Smooth muscle cell (in vitro differentiated cells): ENCODE results near the gene KHDRBS2. TPM values are rescaled to one million over a fixed set of nuclear protein-coding genes. Genes with fewer than 3 reads are reported as not detected.

Experiments used
- DNase-seq: peaks from one replicate; lab custom pipeline; 2025; ENCODE audit not compliant: unreplicated experiment; lab: John Stamatoyannopoulos, UW
- H2AFZ ChIP-seq: fragments of 200-600 bp; sonication (generic); 2 replicates; pipeline ENCODE4 v1.6.0; 2016; ENCODE audit warnings: antibody characterized with exemption, low read depth, mild to moderate bottlenecking
- H3F3A ChIP-seq: fragments of 200-600 bp; sonication (generic); 2 replicates; pipeline ENCODE4 v1.6.0; 2017; ENCODE audit warnings: antibody characterized with exemption, low read depth
- H3K27ac ChIP-seq: fragments of 200-600 bp; sonication (generic); 2 replicates; pipeline ENCODE4 v1.5.1; 2016; ENCODE audit warnings: low read depth, mild to moderate bottlenecking
- H3K27me3 ChIP-seq: fragments of 200-600 bp; sonication (generic); 2 replicates; pipeline ENCODE4 v1.6.1; 2016; ENCODE audit warnings: low read depth, mild to moderate bottlenecking
- H3K36me3 ChIP-seq: fragments of 200-600 bp; sonication (generic); 2 replicates; pipeline ENCODE4 v1.5.1; 2016; ENCODE audit warnings: low read depth
- H3K4me1 ChIP-seq: fragments of 200-600 bp; sonication (generic); 2 replicates; pipeline ENCODE4 v1.5.1; 2016; ENCODE audit warnings: low read depth
- H3K4me2 ChIP-seq: fragments of 200-600 bp; sonication (generic); 2 replicates; pipeline ENCODE4 v1.6.0; 2016; ENCODE audit warnings: mild to moderate bottlenecking
- H3K4me3 ChIP-seq: fragments of 200-600 bp; sonication (generic); 2 replicates; pipeline ENCODE4 v1.5.1; 2016; ENCODE audit warnings: mild to moderate bottlenecking
- H3K79me2 ChIP-seq: fragments of 200-600 bp; sonication (generic); 2 replicates; pipeline ENCODE4 v1.6.0; 2016; ENCODE audit warnings: low read depth, mild to moderate bottlenecking
- H3K9ac ChIP-seq: fragments of 200-600 bp; sonication (generic); 2 replicates; pipeline ENCODE4 v1.6.0; 2016; ENCODE audit warnings: low read depth
- H3K9me3 ChIP-seq: fragments of 200-600 bp; sonication (generic); replicated peaks from 2 replicates; pipeline ENCODE4 v1.5.1; 2016; ENCODE audit warnings: low read depth
- H4K20me1 ChIP-seq: fragments of 200-600 bp; sonication (generic); 2 replicates; pipeline ENCODE4 v1.6.0; 2016; ENCODE audit warnings: low read depth
- WGBS: methylation state at CpG from one replicate; pipeline ENCODE4 v1.1.7; 2016; ENCODE audit warnings: low lambda C conversion rate; 5-methylcytosine and 5-hydroxymethylcytosine counted together
- polyA plus RNA-seq: library from polyadenylated mRNA; unstranded; fragments of >200 nt; fragmentation: Nextera tagmentation; extraction: Ambion mirVana; gene quantifications from 2 replicates; pipeline ENCODE4 v1.2.1, GENCODE V29; 2016
- total RNA-seq: library from RNA; depleted of rRNA; stranded (reverse); fragments of >200 nt; gene quantifications from 2 replicates; pipeline ENCODE4 v1.2.3, GENCODE V29; 2014
- TF ChIP-seq, protein P1 (sequence below): fragments of 200-600 bp; sonication (generic); IDR thresholded peaks from 2 replicates; pipeline ENCODE4 v1.5.1; 2017; ENCODE audit warnings: borderline replicate concordance, mild to moderate bottlenecking, antibody characterized with exemption; ENCODE audit not compliant: insufficient read depth, poor library complexity, severe bottlenecking

Gene KHDRBS2
- total and polyA plus RNA-seq, 2 experiments from 2014 or later, result 0.07 to 0.27 TPM

DNA sequence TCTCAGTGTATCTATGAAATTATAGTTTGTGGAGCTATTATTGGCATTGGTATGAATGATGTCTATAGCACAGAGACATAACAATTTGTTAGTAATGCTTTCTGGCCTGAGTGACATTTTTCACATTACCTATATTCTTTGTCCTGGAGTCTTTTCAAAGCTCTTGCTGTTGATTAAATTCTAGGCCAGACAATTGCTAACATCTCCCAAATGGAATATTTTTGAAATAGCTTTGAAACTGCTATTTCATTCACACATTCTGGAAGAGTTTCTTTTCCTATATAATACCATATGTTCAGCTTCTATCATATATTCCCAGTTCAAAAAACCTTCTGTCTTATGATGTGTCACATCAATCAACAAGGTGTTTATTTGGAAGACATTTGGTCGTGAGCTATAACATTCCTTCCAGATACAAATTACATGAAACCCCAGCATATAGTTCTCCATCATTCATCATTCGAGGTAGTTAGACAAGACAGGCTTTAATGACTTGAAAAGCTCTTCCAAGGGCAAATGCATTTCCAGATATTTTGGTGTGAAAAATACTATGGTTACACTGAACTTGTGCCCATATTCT is 452.8 kb downstream of the KHDRBS2 start:
- H3K36me3 ChIP-seq, result no peaks in the 10 kb centered on the region
- no peaks in the 10 kb centered on the region for H3K79me2 ChIP-seq
- no peak overlapping the region for H2AFZ ChIP-seq
- H4K20me1 ChIP-seq, result no peaks in the 10 kb centered on the region
- DNase-seq, result no peak
- TF ChIP-seq, protein P1, sequence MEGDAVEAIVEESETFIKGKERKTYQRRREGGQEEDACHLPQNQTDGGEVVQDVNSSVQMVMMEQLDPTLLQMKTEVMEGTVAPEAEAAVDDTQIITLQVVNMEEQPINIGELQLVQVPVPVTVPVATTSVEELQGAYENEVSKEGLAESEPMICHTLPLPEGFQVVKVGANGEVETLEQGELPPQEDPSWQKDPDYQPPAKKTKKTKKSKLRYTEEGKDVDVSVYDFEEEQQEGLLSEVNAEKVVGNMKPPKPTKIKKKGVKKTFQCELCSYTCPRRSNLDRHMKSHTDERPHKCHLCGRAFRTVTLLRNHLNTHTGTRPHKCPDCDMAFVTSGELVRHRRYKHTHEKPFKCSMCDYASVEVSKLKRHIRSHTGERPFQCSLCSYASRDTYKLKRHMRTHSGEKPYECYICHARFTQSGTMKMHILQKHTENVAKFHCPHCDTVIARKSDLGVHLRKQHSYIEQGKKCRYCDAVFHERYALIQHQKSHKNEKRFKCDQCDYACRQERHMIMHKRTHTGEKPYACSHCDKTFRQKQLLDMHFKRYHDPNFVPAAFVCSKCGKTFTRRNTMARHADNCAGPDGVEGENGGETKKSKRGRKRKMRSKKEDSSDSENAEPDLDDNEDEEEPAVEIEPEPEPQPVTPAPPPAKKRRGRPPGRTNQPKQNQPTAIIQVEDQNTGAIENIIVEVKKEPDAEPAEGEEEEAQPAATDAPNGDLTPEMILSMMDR, result no peak
- WGBS, result 89% methylated on average over 2 of the region's 2 CpGs
- H3F3A ChIP-seq, result no peaks in the 10 kb centered on the region
- H3K27me3 ChIP-seq, result no peaks in the 10 kb centered on the region
- no peaks in the 10 kb centered on the region for H3K9me3 ChIP-seq
- H3K27ac ChIP-seq, result no peak overlapping the region
- H3K9ac ChIP-seq, result no peak overlapping the region
- no peaks in the 10 kb centered on the region for H3K4me1 ChIP-seq
- no peak overlapping the region for H3K4me2 ChIP-seq
- H3K4me3 ChIP-seq, result no peak overlapping the region

DNA sequence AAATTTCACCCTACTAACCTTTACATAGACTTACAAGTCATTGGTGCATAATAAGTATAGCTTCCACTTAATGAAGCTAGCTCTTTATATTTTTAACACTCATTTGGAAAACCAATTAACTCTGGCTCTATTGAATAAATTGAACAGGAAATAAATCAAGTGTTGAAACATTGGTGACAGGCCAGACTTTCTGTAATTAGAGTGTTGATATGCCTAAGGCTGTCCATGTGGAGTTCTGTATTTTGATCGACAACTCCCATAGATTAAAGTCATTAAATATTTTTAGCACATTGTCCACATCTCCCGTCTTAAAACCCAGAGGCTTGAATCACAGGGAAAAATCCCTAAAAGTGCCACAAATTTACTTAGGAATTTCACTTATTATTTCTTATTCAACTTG is 468.3 kb downstream of the KHDRBS2 start:
- no peak for DNase-seq
- H3F3A ChIP-seq, result no peaks in the 10 kb centered on the region
- TF ChIP-seq, protein P1, result no peak
- no peaks in the 10 kb centered on the region for H3K79me2 ChIP-seq
- 74% methylated on average over 2 of the region's 2 CpGs for WGBS
- no peaks in the 10 kb centered on the region for H4K20me1 ChIP-seq
- no peaks in the 10 kb centered on the region for H3K36me3 ChIP-seq
- no peak overlapping the region for H3K4me2 ChIP-seq
- no peak overlapping the region for H3K27ac ChIP-seq
- no peaks in the 10 kb centered on the region for H3K27me3 ChIP-seq
- no peaks in the 10 kb centered on the region for H3K4me1 ChIP-seq
- no peak overlapping the region for H3K9ac ChIP-seq
- no peaks in the 10 kb centered on the region for H3K9me3 ChIP-seq
- no peak overlapping the region for H2AFZ ChIP-seq
- H3K4me3 ChIP-seq, result no peak overlapping the region

DNA sequence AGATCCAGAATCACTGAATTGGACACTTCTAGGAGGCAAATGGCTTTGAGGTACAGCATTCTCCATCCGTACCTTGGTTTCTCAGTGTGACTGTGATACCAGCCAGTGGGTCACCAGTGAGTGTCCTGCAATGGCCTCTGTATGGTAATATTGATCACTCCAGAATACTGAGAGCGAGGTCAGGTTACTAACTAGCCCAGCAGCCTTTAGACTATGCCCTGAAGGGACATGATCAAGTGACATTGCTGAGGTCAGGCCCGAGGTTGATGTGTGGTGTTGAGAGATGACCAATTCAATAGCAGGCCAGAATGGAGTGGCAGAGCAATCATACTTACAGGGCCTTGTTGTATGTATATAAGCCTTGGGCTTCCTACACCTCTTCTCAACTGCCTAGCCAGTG is 476.0 kb downstream of the KHDRBS2 start:
- Histone ChIP-seq H4K20me1 (no peaks in the 10 kb centered on the region), H3K4me3 (no peak overlapping the region), H3K36me3 (no peaks in the 10 kb centered on the region), H3K27me3 (no peaks in the 10 kb centered on the region), H3K4me2 (no peak overlapping the region), H3F3A (no peaks in the 10 kb centered on the region), H2AFZ (no peak overlapping the region), H3K4me1 (no peaks in the 10 kb centered on the region), H3K79me2 (no peaks in the 10 kb centered on the region), H3K27ac (no peak overlapping the region), H3K9ac (no peak overlapping the region), H3K9me3 (no peaks in the 10 kb centered on the region)
- TF ChIP-seq, protein P1, result no peak
- DNase-seq, result no peak
- WGBS, result 79% methylated on average over 3 of the region's 3 CpGs

DNA sequence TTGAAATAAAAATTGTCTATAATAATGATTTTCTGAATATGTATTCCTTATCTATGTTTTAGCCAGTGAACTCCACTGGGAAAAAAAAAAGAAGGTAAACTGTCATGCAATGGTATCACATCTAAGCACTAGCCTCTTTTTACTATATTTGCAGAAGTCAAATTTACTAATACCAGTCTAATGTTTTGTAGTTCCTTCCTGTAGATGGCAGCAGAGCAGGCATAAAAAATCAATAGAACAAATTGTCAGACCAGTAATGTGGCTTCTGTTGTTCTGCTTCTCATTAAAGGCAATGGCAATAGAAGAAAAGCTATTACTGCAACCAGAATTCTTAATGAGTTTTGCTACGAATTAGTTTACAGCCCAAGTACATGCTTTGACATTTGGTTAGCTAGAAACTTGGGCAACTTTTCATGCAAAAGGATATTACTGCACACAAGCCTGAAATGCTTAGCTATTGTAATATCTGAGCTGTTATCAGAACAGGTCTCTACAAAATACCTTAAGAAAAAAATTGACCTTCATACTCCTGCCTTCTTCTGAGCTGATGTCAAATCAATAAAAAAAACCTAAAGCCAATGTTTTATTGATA is 476.9 kb downstream of the KHDRBS2 start:
- no peak for DNase-seq
- H3K27ac ChIP-seq, result no peak overlapping the region
- no peak overlapping the region for H2AFZ ChIP-seq
- no peaks in the 10 kb centered on the region for H3K9me3 ChIP-seq
- TF ChIP-seq, protein P1, result peak; percentile 74
- H3K9ac ChIP-seq, result no peak overlapping the region
- no peak overlapping the region for H3K4me2 ChIP-seq
- H3K4me1 ChIP-seq, result no peaks in the 10 kb centered on the region
- no peaks in the 10 kb centered on the region for H4K20me1 ChIP-seq
- H3K79me2 ChIP-seq, result no peaks in the 10 kb centered on the region
- 28% methylated on average over 1 of the region's 1 CpG for WGBS
- H3F3A ChIP-seq, result no peaks in the 10 kb centered on the region
- no peaks in the 10 kb centered on the region for H3K27me3 ChIP-seq
- H3K36me3 ChIP-seq, result no peaks in the 10 kb centered on the region
- no peak overlapping the region for H3K4me3 ChIP-seq
